ENCODE results near the gene CREB3. TPM values are rescaled to one million over a fixed set of nuclear protein-coding genes. Genes with fewer than 3 reads are reported as not detected.
A peak's percentile ranks its signal among the peaks of the same experiment; 100 is the strongest.

The CREB3 gene
- total RNA-seq, 1 experiment from 2014 or later: 29.1 TPM

DNA sequence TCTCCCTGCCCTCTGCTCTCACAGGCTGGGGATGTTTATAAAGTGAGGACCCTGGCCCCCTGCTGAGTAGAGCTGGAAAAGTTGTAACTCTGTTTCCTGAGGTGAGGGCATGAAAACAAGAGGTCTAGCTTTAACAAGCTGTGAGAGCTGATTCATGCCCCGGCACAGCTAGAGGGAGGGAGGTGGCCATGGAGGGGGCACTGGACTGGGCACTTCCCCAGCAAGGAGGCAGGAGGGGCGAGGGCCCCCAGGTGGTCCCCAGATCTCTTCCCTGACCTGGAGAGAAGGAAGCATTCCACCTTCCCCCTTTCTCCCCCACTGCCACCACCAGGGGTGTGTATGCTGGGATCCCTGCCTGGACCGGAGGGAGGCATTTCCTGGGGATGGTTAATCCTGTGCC, 21.8 kb downstream of the CREB3 start, which contains the start of gene MSMP:
Gene MSMP, minus strand, starts transcription at position 13 of the 400 bp plus-strand sequence. CDS start 147 bp downstream, outside the sequence.
- TF ChIP-seq EZH2 (IDR thresholded peaks at IDR 0.05; ENCODE audit: borderline replicate concordance, low read depth, low read length, poor library complexity, severe bottlenecking): no peak
- TF ChIP-seq, protein P1, sequence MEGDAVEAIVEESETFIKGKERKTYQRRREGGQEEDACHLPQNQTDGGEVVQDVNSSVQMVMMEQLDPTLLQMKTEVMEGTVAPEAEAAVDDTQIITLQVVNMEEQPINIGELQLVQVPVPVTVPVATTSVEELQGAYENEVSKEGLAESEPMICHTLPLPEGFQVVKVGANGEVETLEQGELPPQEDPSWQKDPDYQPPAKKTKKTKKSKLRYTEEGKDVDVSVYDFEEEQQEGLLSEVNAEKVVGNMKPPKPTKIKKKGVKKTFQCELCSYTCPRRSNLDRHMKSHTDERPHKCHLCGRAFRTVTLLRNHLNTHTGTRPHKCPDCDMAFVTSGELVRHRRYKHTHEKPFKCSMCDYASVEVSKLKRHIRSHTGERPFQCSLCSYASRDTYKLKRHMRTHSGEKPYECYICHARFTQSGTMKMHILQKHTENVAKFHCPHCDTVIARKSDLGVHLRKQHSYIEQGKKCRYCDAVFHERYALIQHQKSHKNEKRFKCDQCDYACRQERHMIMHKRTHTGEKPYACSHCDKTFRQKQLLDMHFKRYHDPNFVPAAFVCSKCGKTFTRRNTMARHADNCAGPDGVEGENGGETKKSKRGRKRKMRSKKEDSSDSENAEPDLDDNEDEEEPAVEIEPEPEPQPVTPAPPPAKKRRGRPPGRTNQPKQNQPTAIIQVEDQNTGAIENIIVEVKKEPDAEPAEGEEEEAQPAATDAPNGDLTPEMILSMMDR (conservative IDR thresholded peaks at IDR 0.05; ENCODE audit: low read depth, low read length): no peak
- Histone ChIP-seq H3K36me3 (ENCODE audit: insufficient read depth, low read length, poor library complexity, severe bottlenecking) (peaks cover 7% of the 10 kb centered on the region), H3K4me3 (ENCODE audit: low read depth, low read length, poor library complexity, severe bottlenecking) (no peak within 1 kb of the TSS), H3K4me1 (ENCODE audit: insufficient read depth, low read length, poor library complexity, severe bottlenecking) (peaks cover 17% of the 10 kb centered on the region), H3K9me3 (ENCODE audit: low read depth, low read length, poor library complexity, severe bottlenecking) (no peaks in the 10 kb centered on the region), H3K27me3 (replicated peaks; ENCODE audit: insufficient read depth, low read depth, low read length, poor library complexity) (no peaks in the 10 kb centered on the region), H3K27ac (ENCODE audit: low read depth, low read length, poor library complexity, severe bottlenecking) (no peak within 1 kb of the TSS)
- no peak for DNase-seq (ENCODE audit: low spot score)
- BruUV-seq (replicated peaks): no TSS peak
- intact Hi-C loops (cut with micrococcal nuclease; ENCODE audit: unreplicated experiment): no loop called here
- ChIA-PET CTCF (no interaction called here), POLR2A (ENCODE audit: low non-redundant PET) (no interaction called here)

DNA sequence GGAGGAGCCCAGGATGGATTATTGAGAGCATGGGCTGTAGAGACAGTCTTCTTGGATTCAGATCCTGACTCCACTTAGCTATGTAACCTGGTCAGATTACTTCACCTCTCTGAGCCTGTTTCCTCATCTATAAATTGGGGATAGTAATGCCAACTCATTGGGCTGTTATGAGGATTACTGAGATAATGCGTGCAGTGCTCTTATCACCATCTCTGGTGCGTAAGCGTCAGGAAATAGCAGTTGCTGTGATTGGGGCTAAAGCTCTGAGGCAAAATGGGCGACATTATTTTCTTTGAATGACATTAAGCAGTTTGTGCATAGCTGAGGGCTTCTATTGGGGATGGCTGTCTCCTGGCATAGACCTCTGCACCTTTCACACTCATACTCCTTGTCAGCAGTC, 22.6 kb downstream of the CREB3 start:
- POLR2A ChIA-PET (ENCODE audit: low non-redundant PET): no interaction called here
- H3K27me3 ChIP-seq (replicated peaks; ENCODE audit: insufficient read depth, low read depth, low read length, poor library complexity): no peaks in the 10 kb centered on the region
- no TSS peak for BruUV-seq (replicated peaks)
- CTCF ChIA-PET: interaction anchor here (0.6 kb wide), 1 partner anchor 189 kb away, joined by 3 read pairs; no protein-coding TSS in a partner anchor
- DNase-seq (ENCODE audit: low spot score): no peak
- peaks cover 7% of the 10 kb centered on the region for H3K36me3 ChIP-seq (ENCODE audit: insufficient read depth, low read length, poor library complexity, severe bottlenecking)
- H3K27ac ChIP-seq (ENCODE audit: low read depth, low read length, poor library complexity, severe bottlenecking): no peak overlapping the region
- H3K9me3 ChIP-seq (ENCODE audit: low read depth, low read length, poor library complexity, severe bottlenecking): no peaks in the 10 kb centered on the region
- intact Hi-C loops (cut with micrococcal nuclease; ENCODE audit: unreplicated experiment): loop anchor here (5.0 kb wide), 2 partner anchors 37 to 57 kb away; partner anchors contain the start of genes NPR2 and SPAG8
- no peak for TF ChIP-seq EZH2 (IDR thresholded peaks at IDR 0.05; ENCODE audit: borderline replicate concordance, low read depth, low read length, poor library complexity, severe bottlenecking)
- TF ChIP-seq, protein P1 (conservative IDR thresholded peaks at IDR 0.05; ENCODE audit: low read depth, low read length): no peak
- no peak overlapping the region for H3K4me3 ChIP-seq (ENCODE audit: low read depth, low read length, poor library complexity, severe bottlenecking)
- peaks cover 14% of the 10 kb centered on the region for H3K4me1 ChIP-seq (ENCODE audit: insufficient read depth, low read length, poor library complexity, severe bottlenecking)

DNA sequence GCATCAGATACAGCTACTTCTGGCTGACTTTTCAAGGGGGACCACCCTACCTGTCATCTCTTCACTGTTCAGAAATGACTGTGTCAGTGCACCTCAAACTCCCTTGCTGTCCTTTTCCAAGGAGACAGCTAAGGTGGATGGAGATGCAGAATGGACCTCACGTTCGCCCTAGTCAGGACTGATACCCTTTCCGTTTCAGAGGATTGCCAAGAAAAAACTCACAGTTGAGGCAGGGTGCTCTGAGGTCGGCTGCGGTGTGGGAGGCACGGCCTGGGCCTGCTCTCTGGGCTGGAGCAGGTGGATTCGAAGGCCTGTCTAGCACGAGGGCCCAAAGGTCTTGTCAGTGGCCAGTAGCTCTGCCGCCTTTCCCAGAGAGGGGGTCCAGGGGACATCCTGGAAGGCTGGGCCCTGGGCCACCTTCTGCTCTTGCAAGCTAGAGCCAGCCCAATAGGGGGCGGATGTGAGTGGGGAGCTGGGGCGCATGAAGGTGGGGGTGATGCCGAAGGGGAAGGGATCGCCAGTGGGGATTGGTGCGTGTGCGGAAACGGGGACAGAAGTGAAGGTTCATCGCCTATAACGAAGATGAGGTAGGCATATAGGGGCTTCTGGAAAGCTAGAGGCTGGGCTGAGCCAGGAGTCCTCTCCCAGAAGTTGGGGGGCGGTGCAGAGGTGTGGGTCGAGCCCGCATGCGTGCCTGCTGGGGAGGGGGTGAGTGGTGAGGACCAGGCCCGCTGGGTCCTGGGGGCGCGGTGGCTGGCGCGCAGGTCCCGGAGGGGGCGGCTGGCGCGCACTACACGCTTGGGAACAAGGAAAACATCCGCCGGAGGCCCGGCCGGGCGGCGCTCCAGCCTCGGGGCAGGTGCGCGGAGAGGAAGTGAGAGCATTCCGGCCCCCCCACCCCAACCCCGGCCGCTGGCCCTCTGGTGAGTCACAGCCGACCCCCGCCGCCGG, 24.1 kb downstream of the CREB3 start:
- intact Hi-C loops (cut with micrococcal nuclease; ENCODE audit: unreplicated experiment): loop anchor here (5.0 kb wide), 2 partner anchors 36 to 56 kb away; partner anchors contain the start of genes NPR2 and SPAG8
- no peaks in the 10 kb centered on the region for H3K27me3 ChIP-seq (replicated peaks; ENCODE audit: insufficient read depth, low read depth, low read length, poor library complexity)
- no peaks in the 10 kb centered on the region for H3K9me3 ChIP-seq (ENCODE audit: low read depth, low read length, poor library complexity, severe bottlenecking)
- peak overlapping the region; percentile 87 for H3K4me3 ChIP-seq (ENCODE audit: low read depth, low read length, poor library complexity, severe bottlenecking)
- no peak for TF ChIP-seq EZH2 (IDR thresholded peaks at IDR 0.05; ENCODE audit: borderline replicate concordance, low read depth, low read length, poor library complexity, severe bottlenecking)
- TF ChIP-seq, protein P1 (conservative IDR thresholded peaks at IDR 0.05; ENCODE audit: low read depth, low read length): peak; percentile 82
- no TSS peak for BruUV-seq (replicated peaks)
- ChIA-PET POLR2A (ENCODE audit: low non-redundant PET) (interaction anchor here (0.6 kb wide), 3 partner anchors 58 to 82 kb away, joined by 3 to 8 read pairs (median 5); no protein-coding TSS in a partner anchor), CTCF (interaction anchor here (0.6 to 1.0 kb wide), 3 partner anchors 19 to 610 kb away, joined by 3 read pairs; partner anchors contain the start of gene CREB3)
- H3K36me3 ChIP-seq (ENCODE audit: insufficient read depth, low read length, poor library complexity, severe bottlenecking): peaks cover 7% of the 10 kb centered on the region
- H3K4me1 ChIP-seq (ENCODE audit: insufficient read depth, low read length, poor library complexity, severe bottlenecking): peaks cover 13% of the 10 kb centered on the region
- H3K27ac ChIP-seq (ENCODE audit: low read depth, low read length, poor library complexity, severe bottlenecking): peak overlapping the region; percentile 91
- DNase-seq (ENCODE audit: low spot score): peak; percentile 80
